ENCODE measurements around the gene LYPLAL1.
A peak's percentile ranks its signal among the peaks of the same experiment; 100 is the strongest.

The LYPLAL1 gene

DNA sequence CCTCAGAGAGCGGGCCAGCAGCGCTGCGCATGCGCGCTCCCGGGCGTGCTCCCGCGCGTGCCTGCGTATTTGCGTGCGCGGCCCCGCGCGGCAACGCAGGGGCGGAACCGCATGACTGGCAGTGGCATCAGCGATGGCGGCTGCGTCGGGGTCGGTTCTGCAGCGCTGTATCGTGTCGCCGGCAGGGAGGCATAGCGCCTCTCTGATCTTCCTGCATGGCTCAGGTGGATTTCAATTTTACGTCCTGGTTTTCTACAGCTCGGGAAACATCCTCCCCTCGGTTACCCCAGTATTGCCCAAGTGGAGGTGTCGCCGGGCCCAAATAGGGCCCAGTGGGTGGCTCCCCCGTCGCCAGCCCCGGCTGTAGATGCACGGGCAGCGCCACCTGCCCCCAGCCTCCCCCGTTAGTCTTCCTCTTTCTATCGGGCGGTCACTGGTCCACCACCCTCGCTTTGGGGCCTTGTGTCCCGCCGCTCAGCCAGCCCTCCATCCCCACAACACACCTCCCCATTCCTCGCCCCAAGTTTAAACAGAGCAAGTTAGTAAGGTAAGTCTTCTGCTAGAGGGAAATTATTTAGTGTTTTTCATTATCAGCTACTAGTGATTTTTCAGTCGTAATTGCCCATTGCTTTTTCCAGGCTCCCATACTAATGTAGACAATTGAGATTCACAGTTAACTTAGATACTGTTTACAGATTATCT lies at the start of gene LYPLAL1:
TSS of gene LYPLAL1 (plus strand) at position 121 of the 702 bp plus-strand sequence. CDS start at position 134, 13 bp downstream.
- DNase-seq (ENCODE audit: low spot score), result peak; percentile 92

GRCh38 chr1:219124163-219124562 lies 49.5 kb upstream of the LYPLAL1 start:
- DNase-seq (ENCODE audit: low spot score), result no peak

- DNase-seq (ENCODE audit: low spot score), result no peak
Observed at GRCh38 chr1:219125342-219125741, 48.3 kb upstream of the LYPLAL1 start.

DNA sequence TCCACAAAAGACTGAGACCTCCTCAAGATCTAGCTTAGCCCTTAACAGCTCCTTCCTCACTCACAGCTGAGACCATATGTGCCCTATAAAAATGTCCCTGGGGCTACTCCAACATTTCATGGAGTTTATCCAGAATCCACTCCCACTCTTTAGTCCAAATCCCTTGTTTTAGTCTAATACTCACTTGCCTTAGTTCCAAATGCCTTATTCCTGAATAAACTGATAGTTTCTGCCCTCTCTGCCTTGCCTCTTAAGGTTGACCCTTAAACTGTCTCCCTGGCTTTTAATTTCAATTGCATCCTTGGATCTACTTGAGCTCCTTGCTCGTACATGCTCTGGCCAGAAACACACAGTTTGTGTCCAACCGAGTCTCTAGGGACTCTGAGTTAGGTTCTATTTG lies 47.3 kb upstream of the LYPLAL1 start:
- DNase-seq (ENCODE audit: low spot score), result no peak

DNA sequence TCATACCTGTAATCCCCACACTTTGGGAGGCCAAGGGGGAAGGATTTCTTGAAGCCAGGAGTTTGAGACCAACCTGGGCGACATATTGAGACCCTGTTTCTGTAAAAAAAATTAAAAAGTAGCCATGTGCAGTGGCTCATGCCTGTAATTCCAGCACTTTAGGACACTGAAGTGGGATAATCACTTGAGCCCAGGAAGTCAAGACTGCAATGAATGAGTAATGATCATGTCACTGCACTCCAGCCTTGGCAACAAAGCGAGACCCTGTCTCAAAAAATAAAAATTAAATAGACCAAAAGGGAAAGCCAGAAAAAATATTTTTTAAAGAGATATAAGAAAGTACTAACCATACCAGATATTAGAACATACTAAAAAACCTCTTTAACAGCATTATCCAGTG lies 44.7 kb upstream of the LYPLAL1 start:
- DNase-seq (ENCODE audit: low spot score), result no peak

GRCh38 chr1:219130366-219130935 lies 43.2 kb upstream of the LYPLAL1 start:
- DNase-seq (ENCODE audit: low spot score), result no peak

GRCh38 chr1:219132939-219133338 lies 40.7 kb upstream of the LYPLAL1 start:
- no peak for DNase-seq (ENCODE audit: low spot score)

DNA sequence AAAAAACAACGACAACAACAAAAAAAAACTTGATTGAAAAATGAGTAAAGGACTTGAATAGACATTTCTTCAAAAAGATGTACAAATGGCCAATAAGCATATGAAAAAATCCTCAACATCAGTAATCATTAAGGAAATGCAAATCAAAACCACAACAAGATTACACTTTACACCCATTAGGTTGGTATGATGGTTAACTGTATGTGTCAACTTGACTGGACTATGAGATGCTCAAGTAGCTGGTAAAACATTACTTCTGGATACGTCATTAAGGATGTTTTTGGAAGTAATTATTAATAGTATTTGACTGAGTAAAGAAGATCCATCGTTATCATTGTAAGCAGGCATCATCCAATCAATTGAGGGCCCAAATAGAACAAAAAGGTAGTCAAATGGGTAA lies 34.9 kb upstream of the LYPLAL1 start:
- no peak for DNase-seq (ENCODE audit: low spot score)

DNA sequence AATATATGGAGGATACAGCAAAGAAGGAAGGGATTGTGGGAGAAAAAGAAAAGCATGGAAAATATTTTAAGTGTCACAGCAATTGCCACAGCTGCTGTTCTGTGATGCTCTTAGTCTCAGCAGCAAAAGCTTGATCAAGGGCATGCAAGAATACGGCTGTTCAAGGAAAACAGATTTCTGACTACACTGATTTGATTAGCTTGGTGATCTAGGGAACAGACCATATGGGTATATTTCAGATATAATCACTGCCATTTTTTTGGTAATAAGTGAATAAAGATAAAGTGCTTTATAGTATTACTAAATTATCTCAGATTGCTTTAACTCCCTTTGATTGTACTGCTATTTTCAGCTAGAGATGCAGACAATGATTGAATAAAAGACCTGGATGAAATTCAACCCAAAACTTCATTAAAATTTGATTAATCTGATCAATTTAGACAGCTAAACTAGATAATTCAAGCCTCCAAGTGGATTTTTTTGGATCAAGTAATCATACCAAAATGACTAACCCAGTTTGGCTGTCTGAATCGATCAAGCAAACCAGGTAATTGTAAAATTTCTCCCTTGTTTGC lies 33.3 kb upstream of the LYPLAL1 start:
- no peak for DNase-seq (ENCODE audit: low spot score)

DNA sequence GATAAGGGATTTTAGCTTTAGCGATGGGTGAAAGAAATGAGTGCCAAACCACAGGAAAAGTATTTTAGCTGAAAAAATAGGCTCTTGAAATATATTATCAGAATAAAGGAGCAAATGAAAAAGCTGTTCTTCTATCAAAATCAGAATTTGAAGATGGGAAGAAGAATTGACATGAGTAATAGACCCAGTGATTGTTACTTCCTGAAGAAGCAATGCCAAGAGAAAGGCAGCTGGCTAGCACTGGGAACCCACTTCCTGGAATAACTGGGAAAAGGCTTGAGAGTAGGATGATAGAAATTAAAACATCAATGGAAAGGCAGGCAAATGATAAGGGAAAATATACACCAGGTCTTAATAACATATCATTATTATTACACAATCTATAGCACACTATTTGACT lies 29.9 kb upstream of the LYPLAL1 start:
- DNase-seq (ENCODE audit: low spot score), result no peak

- no peak for DNase-seq (ENCODE audit: low spot score)
Observed at GRCh38 chr1:219144658-219145315, 28.9 kb upstream of the LYPLAL1 start.

DNA sequence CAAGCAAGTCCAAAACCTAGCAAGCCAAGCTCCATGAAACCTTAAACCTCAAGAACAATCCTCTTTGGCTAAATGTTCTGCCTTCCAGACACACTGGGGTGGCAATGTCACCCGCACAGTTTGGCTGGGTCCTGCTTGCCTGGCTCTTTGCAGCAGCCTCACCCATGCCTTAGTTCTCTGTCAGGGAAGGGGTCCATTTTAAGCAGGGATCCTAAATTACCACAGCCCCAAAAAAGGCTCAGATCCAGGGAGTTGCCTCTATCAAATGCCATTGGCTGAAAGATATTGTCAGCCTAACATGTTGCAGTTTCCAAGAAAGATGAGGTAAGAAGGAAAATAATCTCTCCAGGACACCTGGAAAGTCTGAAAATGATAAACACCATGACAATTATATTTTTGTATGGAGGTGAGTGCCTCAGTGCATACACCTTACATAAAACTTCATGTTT lies 26.1 kb upstream of the LYPLAL1 start:
- no peak for DNase-seq (ENCODE audit: low spot score)

- no peak for DNase-seq (ENCODE audit: low spot score)
Observed at GRCh38 chr1:219149009-219149577, 24.6 kb upstream of the LYPLAL1 start.

- DNase-seq (ENCODE audit: low spot score), result no peak
Observed at GRCh38 chr1:219149953-219150352, 23.7 kb upstream of the LYPLAL1 start.

GRCh38 chr1:219150913-219151312 lies 22.8 kb upstream of the LYPLAL1 start:
- no peak for DNase-seq (ENCODE audit: low spot score)

DNA sequence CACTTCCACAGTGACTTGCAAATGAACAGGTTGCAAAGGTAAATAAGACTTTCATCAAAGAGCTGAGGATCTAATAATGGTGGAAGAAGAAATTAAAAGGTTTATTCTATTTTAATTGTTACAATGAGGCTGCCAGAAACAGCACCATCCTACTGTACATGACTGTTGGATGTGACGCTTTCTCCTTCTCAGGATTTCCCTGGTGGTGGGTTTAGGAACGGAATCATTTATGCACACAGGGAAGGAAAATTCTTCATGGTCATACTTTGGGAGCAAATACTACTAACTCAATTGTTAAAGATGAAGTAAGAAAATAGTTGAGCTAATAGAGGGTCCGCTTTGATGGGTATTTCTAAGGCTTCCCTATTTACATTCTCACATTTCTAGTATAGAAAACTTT lies 22.2 kb upstream of the LYPLAL1 start:
- DNase-seq (ENCODE audit: low spot score), result no peak

DNA sequence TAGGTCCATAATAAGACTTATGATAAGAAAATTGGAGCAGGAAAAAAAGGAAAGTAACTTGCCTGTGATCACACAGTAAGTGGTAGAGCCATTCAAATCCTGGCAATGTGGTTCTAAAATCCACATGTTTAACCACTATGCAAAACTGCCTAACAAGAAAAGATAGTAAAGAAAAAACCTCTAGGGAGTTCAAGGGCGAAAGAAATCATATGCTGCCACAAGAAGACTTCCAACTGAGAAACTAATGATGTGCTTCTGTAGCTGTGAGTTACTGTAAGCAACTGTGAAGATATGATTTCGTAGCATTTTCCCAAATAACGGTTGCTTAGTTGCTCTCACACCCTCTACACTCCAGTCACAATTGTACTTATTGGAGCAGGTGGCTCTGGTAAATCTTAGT lies 20.9 kb upstream of the LYPLAL1 start:
- no peak for DNase-seq (ENCODE audit: low spot score)

GRCh38 chr1:219153723-219154122 lies 20.0 kb upstream of the LYPLAL1 start:
- no peak for DNase-seq (ENCODE audit: low spot score)

GRCh38 chr1:219155135-219155534 lies 18.5 kb upstream of the LYPLAL1 start:
- DNase-seq (ENCODE audit: low spot score), result no peak

DNA sequence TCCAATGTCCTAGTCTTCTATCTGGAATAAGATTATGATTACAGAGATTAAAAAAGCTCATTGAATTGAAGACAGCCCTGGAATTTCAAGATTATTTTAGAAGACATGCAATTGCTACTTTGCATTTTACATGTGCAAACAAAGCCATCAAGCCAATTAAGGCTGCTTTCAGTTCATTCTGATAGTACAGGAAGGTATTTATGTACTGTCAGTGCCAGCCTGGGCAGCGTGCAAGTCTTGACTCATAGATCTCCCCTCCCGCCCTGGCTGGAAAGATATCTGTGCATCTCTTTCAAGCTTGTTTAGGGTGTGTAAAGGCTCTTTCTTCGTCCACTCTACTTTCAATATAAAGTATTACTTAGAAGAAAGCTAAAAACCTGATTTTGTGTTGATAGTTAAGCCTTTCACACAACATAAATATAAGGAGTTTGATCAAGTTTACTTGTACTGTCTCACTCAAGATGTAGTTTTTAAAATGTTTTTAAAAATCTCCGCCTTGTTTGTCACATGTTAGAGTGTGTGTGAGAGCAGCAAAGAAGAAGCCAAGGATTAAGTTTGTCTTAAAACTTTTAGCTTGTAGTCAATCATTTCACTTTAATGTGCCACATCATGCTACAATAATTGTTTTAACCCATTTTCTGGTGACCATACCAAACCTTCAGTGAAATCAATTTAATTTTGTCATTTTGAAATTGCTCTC lies 13.6 kb upstream of the LYPLAL1 start:
- no peak for DNase-seq (ENCODE audit: low spot score)

- no peak for DNase-seq (ENCODE audit: low spot score)
Observed at GRCh38 chr1:219160967-219161366, 12.7 kb upstream of the LYPLAL1 start.

DNA sequence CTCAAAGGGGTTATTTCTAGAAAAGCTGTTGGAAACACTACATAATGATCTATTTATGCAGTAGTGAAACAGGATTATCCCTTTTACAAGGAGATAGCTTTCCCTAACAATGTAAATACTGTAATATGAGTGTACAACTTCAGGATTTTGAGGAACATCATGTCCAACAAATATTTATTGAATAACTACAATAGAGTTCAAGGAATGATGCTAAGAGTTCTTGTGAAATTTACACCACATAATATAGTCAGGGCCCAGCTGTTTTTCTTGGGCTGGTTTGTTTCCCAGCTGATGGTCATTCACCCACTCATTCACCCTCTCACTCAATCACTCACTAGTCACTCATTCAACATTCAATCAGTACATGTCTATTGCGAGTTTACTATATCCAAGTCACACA lies 12.3 kb upstream of the LYPLAL1 start:
- DNase-seq (ENCODE audit: low spot score), result no peak
